ENCODE results near the gene PCDHGB6.
"Not testable (repeated sequence)": the region's sequence is repeated elsewhere in the genome, so short reads cannot be mapped to it uniquely, and the experiment has no call there.

The PCDHGB6 gene

GRCh38 chr5:141431286-141431685, 23.5 kb downstream of the PCDHGB6 start:
- WGBS, result 97% methylated on average over 37 of the region's 37 CpGs
- H3K27ac ChIP-seq (ENCODE audit: low read length, poor library complexity, severe bottlenecking), result no peak overlapping the region

GRCh38 chr5:141432308-141432707, 24.5 kb downstream of the PCDHGB6 start:
- not testable (repeated sequence) for H3K4me1 ChIP-seq (ENCODE audit: control insufficient read depth, insufficient read depth, low read depth, low read length); H2BK5ac ChIP-seq (ENCODE audit: low read depth, low read length, poor library complexity, severe bottlenecking); H3K14ac ChIP-seq (ENCODE audit: low read length in 2 of 2); H2AFZ ChIP-seq (ENCODE audit: low read depth, low read length); H3K4me2 ChIP-seq (ENCODE audit: low read length, poor library complexity, severe bottlenecking); H3K18ac ChIP-seq (ENCODE audit: low read depth in 1 of 2, low read length in 2 of 2); H2AK5ac ChIP-seq (ENCODE audit: low read length, severe bottlenecking); H2BK12ac ChIP-seq (ENCODE audit: low read length in 2 of 2); H3K4ac ChIP-seq (ENCODE audit: low read depth in 1 of 2, low read length in 2 of 2); H3K27me3 ChIP-seq (ENCODE audit: control insufficient read depth in 1 of 2, insufficient read depth in 1 of 2, low read length in 2 of 2); H3K27ac ChIP-seq (ENCODE audit: low read length, poor library complexity, severe bottlenecking); H2BK15ac ChIP-seq (ENCODE audit: low read depth, poor library complexity, severe bottlenecking); H2BK120ac ChIP-seq (ENCODE audit: low read depth, low read length); H3K23ac ChIP-seq (ENCODE audit: low read length in 2 of 2); H4K8ac ChIP-seq (ENCODE audit: low read length); DNase-seq; H3K9ac ChIP-seq (ENCODE audit: low read length); H4K91ac ChIP-seq (ENCODE audit: low read length)
- Histone ChIP-seq H3K36me3 (ENCODE audit: control insufficient read depth in 1 of 2, insufficient read depth in 2 of 2, low read depth in 1 of 2, low read length in 2 of 2) (peaks cover 9 to 28% of the 10 kb centered on the region in 2 experiments), H3K79me1 (replicated peaks; ENCODE audit: low read length, poor library complexity, severe bottlenecking) (peaks cover 14% of the 10 kb centered on the region), H3K4me3 (ENCODE audit: insufficient read depth in 1 of 2, low read depth in 1 of 2, low read length in 2 of 2) (peak overlapping the region in 1 of 2 experiments; percentile 80), H3K9me3 (ENCODE audit: control insufficient read depth, low read length) (peaks cover 21% of the 10 kb centered on the region)
- WGBS, result 98% methylated on average over 23 of the region's 38 CpGs

More at GRCh38 chr5:141431286-141431685, 23.5 kb downstream of the PCDHGB6 start:
- no peak overlapping the region for H2BK15ac ChIP-seq (ENCODE audit: low read depth, poor library complexity, severe bottlenecking)
- H3K4me1 ChIP-seq (ENCODE audit: control insufficient read depth, insufficient read depth, low read depth, low read length), result peaks cover 2% of the 10 kb centered on the region
- no peak overlapping the region for H3K23ac ChIP-seq (ENCODE audit: low read length in 2 of 2)
- peak overlapping the region; percentile 79 for H3K9ac ChIP-seq (ENCODE audit: low read length)
- H2BK5ac ChIP-seq (ENCODE audit: low read depth, low read length, poor library complexity, severe bottlenecking), result no peak overlapping the region
- H3K4ac ChIP-seq (ENCODE audit: low read depth in 1 of 2, low read length in 2 of 2), result no peak overlapping the region
- no peak overlapping the region for H4K8ac ChIP-seq (ENCODE audit: low read length)
- H2AFZ ChIP-seq (ENCODE audit: low read depth, low read length), result no peak overlapping the region
- no peak overlapping the region for H2BK120ac ChIP-seq (ENCODE audit: low read depth, low read length)
- H3K9me3 ChIP-seq (ENCODE audit: control insufficient read depth, low read length), result peaks cover 25% of the 10 kb centered on the region
- peaks cover 18% of the 10 kb centered on the region for H3K79me1 ChIP-seq (replicated peaks; ENCODE audit: low read length, poor library complexity, severe bottlenecking)
- no peak overlapping the region for H3K18ac ChIP-seq (ENCODE audit: low read depth in 1 of 2, low read length in 2 of 2)
- no peak overlapping the region for H4K91ac ChIP-seq (ENCODE audit: low read length)
- H2AK5ac ChIP-seq (ENCODE audit: low read length, severe bottlenecking), result no peak overlapping the region
- peak overlapping the region in 1 of 2 experiments; percentile 80 for H3K4me3 ChIP-seq (ENCODE audit: insufficient read depth in 1 of 2, low read depth in 1 of 2, low read length in 2 of 2)
- peaks cover 19 to 33% of the 10 kb centered on the region in 2 experiments for H3K36me3 ChIP-seq (ENCODE audit: control insufficient read depth in 1 of 2, insufficient read depth in 2 of 2, low read depth in 1 of 2, low read length in 2 of 2)
- H3K4me2 ChIP-seq (ENCODE audit: low read length, poor library complexity, severe bottlenecking), result no peak overlapping the region
- H3K14ac ChIP-seq (ENCODE audit: low read length in 2 of 2), result no peak overlapping the region
- no peaks in the 10 kb centered on the region for H3K27me3 ChIP-seq (ENCODE audit: control insufficient read depth in 1 of 2, insufficient read depth in 1 of 2, low read length in 2 of 2)
- no peak for DNase-seq
- H2BK12ac ChIP-seq (ENCODE audit: low read length in 2 of 2), result no peak overlapping the region

DNA sequence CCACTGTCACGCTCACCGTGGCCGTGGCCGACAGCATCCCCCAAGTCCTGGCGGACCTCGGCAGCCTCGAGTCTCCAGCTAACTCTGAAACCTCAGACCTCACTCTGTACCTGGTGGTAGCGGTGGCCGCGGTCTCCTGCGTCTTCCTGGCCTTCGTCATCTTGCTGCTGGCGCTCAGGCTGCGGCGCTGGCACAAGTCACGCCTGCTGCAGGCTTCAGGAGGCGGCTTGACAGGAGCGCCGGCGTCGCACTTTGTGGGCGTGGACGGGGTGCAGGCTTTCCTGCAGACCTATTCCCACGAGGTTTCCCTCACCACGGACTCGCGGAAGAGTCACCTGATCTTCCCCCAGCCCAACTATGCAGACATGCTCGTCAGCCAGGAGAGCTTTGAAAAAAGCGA, 24.9 kb downstream of the PCDHGB6 start:
- H3K18ac ChIP-seq (ENCODE audit: low read depth in 1 of 2, low read length in 2 of 2); H3K14ac ChIP-seq (ENCODE audit: low read length in 2 of 2); H2BK15ac ChIP-seq (ENCODE audit: low read depth, poor library complexity, severe bottlenecking); H2BK120ac ChIP-seq (ENCODE audit: low read depth, low read length); H3K27ac ChIP-seq (ENCODE audit: low read length, poor library complexity, severe bottlenecking); H2AFZ ChIP-seq (ENCODE audit: low read depth, low read length); H3K4me2 ChIP-seq (ENCODE audit: low read length, poor library complexity, severe bottlenecking); H2BK12ac ChIP-seq (ENCODE audit: low read length in 2 of 2); H2AK5ac ChIP-seq (ENCODE audit: low read length, severe bottlenecking); H3K27me3 ChIP-seq (ENCODE audit: control insufficient read depth in 1 of 2, insufficient read depth in 1 of 2, low read length in 2 of 2); H3K23ac ChIP-seq (ENCODE audit: low read length in 2 of 2); H3K9ac ChIP-seq (ENCODE audit: low read length); H4K8ac ChIP-seq (ENCODE audit: low read length); DNase-seq; H3K4ac ChIP-seq (ENCODE audit: low read depth in 1 of 2, low read length in 2 of 2); H3K4me1 ChIP-seq (ENCODE audit: control insufficient read depth, insufficient read depth, low read depth, low read length); H2BK5ac ChIP-seq (ENCODE audit: low read depth, low read length, poor library complexity, severe bottlenecking); H4K91ac ChIP-seq (ENCODE audit: low read length): not testable (repeated sequence)
- Histone ChIP-seq H3K79me1 (replicated peaks; ENCODE audit: low read length, poor library complexity, severe bottlenecking) (peaks cover 10% of the 10 kb centered on the region), H3K36me3 (ENCODE audit: control insufficient read depth in 1 of 2, insufficient read depth in 2 of 2, low read depth in 1 of 2, low read length in 2 of 2) (peaks cover 6 to 23% of the 10 kb centered on the region in 2 experiments), H3K4me3 (ENCODE audit: insufficient read depth in 1 of 2, low read depth in 1 of 2, low read length in 2 of 2) (peak overlapping the region in 1 of 2 experiments; percentile 80), H3K9me3 (ENCODE audit: control insufficient read depth, low read length) (peaks cover 17% of the 10 kb centered on the region)
- WGBS, result 98% methylated on average over 27 of the region's 29 CpGs

DNA sequence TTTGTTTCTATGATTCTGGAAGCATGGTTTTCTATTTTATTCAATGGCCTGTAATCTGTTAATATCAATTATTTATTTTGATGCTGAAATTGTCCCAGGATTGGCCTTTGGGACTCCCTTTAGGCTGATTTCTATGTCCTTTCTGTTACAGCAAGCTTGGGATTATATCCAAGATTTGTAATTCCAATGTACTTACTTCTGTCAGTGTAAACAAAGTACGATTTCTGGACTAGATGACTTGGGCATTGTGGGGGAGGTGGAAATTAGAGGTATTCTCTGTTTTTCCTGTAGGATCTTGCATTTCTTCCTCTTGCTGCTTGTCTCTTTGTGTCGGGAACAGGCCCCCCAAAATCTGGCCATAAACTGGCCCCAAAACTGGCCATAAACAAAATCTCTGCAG, 26.2 kb downstream of the PCDHGB6 start:
- H2AFZ ChIP-seq (ENCODE audit: low read depth, low read length), result no peak overlapping the region
- H2AK5ac ChIP-seq (ENCODE audit: low read length, severe bottlenecking), result no peak overlapping the region
- H3K4ac ChIP-seq (ENCODE audit: low read depth in 1 of 2, low read length in 2 of 2), result no peak overlapping the region
- H3K9ac ChIP-seq (ENCODE audit: low read length), result no peak overlapping the region
- H3K4me3 ChIP-seq (ENCODE audit: insufficient read depth in 1 of 2, low read depth in 1 of 2, low read length in 2 of 2), result peak overlapping the region in 1 of 2 experiments; percentile 56
- H4K91ac ChIP-seq (ENCODE audit: low read length), result no peak overlapping the region
- H2BK12ac ChIP-seq (ENCODE audit: low read length in 2 of 2), result no peak overlapping the region
- H3K4me1 ChIP-seq (ENCODE audit: control insufficient read depth, insufficient read depth, low read depth, low read length), result no peaks in the 10 kb centered on the region
- no peak overlapping the region for H2BK120ac ChIP-seq (ENCODE audit: low read depth, low read length)
- H3K23ac ChIP-seq (ENCODE audit: low read length in 2 of 2), result no peak overlapping the region
- H3K14ac ChIP-seq (ENCODE audit: low read length in 2 of 2), result no peak overlapping the region
- H3K4me2 ChIP-seq (ENCODE audit: low read length, poor library complexity, severe bottlenecking), result no peak overlapping the region
- WGBS, result 95% methylated on average over 2 of the region's 2 CpGs
- H3K79me1 ChIP-seq (replicated peaks; ENCODE audit: low read length, poor library complexity, severe bottlenecking), result peaks cover 9% of the 10 kb centered on the region
- no peak overlapping the region for H4K8ac ChIP-seq (ENCODE audit: low read length)
- H2BK5ac ChIP-seq (ENCODE audit: low read depth, low read length, poor library complexity, severe bottlenecking), result no peak overlapping the region
- no peak overlapping the region for H3K18ac ChIP-seq (ENCODE audit: low read depth in 1 of 2, low read length in 2 of 2)
- H3K27ac ChIP-seq (ENCODE audit: low read length, poor library complexity, severe bottlenecking), result no peak overlapping the region
- H2BK15ac ChIP-seq (ENCODE audit: low read depth, poor library complexity, severe bottlenecking), result no peak overlapping the region
- no peak for DNase-seq
- H3K9me3 ChIP-seq (ENCODE audit: control insufficient read depth, low read length), result peaks cover 11% of the 10 kb centered on the region
- peaks cover 0 to 18% of the 10 kb centered on the region in 2 experiments for H3K36me3 ChIP-seq (ENCODE audit: control insufficient read depth in 1 of 2, insufficient read depth in 2 of 2, low read depth in 1 of 2, low read length in 2 of 2)
- no peaks in the 10 kb centered on the region for H3K27me3 ChIP-seq (ENCODE audit: control insufficient read depth in 1 of 2, insufficient read depth in 1 of 2, low read length in 2 of 2)
